Tibial artery (tissue), 4 donors: ENCODE measurements around the gene ASPG.

Source experiments
- DNase-seq, 2 donors: peaks; one replicate each; pipeline ENCODE4 v3.0.0-alpha.2; 2019
- H3K27ac ChIP-seq, 2 donors: fragments of 200-600 bp; sonication (generic) in 1 of 2; 1 replicate in 1 of 2; 2 replicates in 1 of 2; pipeline ENCODE4 v1.5.1; 2018 to 2019; ENCODE audit warnings: mild to moderate bottlenecking in 1 of 2
- H3K27me3 ChIP-seq, 2 donors: fragments of 200-600 bp; sonication (generic) in 1 of 2; one replicate each; pipeline versions ENCODE4 v1.5.1 to v1.6.0; 2016 to 2019
- H3K36me3 ChIP-seq, 3 donors: fragments of 200-600 bp; sonication (generic) in 2 of 3; one replicate each; pipeline ENCODE4 v1.5.1; 2016 to 2019; ENCODE audit warnings: mild to moderate bottlenecking in 2 of 3
- H3K4me1 ChIP-seq, 4 donors: fragments of 200-600 bp; sonication (generic) in 2 of 4; 1 replicate in 3 of 4; 2 replicates in 1 of 4; pipeline ENCODE4 v1.5.1; 2016 to 2019
- H3K4me3 ChIP-seq, 2 donors: fragments of 200-600 bp; sonication (generic) in 1 of 2; 1 replicate in 1 of 2; 2 replicates in 1 of 2; pipeline ENCODE4 v1.5.1; 2018 to 2019; ENCODE audit warnings: mild to moderate bottlenecking in 2 of 2
- H3K9me3 ChIP-seq, 3 donors: fragments of 200-600 bp; sonication (generic) in 1 of 3; one replicate each; pipeline ENCODE4 v1.5.1; 2016 to 2019
- intact Hi-C: fragments of 100-400 bp; cut with DNase I; formaldehyde crosslinking; loops from one replicate; pipeline ENCODE4 v1.15.0; 2023; ENCODE audit warnings: low total_unique reads
- TF ChIP-seq, protein P1 (sequence below), 2 experiments: fragments of 200-600 bp in 1 of 2; fragments of 450-650 bp in 1 of 2; IDR thresholded peaks; one replicate each; pipeline ENCODE4 v1.5.1; 2017 to 2019; ENCODE audit warnings: antibody characterized with exemption in 2 of 2, mild to moderate bottlenecking in 1 of 2, moderate library complexity in 1 of 2

Gene ASPG

DNA sequence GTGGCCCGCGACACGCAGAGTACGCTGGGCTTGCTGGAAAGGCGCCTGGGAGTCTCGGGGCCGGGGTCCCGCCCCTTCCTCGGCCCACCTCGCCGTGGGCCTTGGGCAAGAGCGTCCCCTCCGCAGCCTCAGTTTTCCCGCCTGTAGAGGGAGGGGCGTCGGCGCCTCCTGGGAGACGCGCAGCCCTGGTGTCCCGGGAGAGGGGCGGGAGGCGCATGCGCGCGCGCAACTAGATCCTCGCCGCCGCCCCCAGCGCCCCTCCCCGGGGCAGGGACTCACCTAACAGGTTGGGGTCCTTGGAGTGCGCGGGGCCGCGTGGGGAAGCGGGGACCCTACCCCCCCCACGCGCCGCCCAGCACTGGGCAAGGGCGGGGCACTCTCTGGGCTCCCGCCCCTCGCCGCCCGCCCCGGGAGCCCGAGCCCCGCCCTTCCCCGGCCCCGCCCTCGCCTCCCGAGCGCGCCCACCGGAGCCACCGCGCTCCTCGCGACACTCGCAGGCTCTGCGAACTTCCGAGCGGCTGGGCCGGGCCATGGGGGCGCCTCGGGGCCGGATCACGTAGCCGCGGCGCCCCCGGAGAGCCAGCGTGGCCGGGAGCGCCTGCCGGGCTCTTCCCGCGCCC, 52.7 kb downstream of the ASPG start, which contains the start of gene KIF26A:
TSS of gene KIF26A (plus strand) at position 490 of the 620 bp plus-strand sequence. CDS start 136 bp downstream, outside the sequence.
- TF ChIP-seq, protein P1, sequence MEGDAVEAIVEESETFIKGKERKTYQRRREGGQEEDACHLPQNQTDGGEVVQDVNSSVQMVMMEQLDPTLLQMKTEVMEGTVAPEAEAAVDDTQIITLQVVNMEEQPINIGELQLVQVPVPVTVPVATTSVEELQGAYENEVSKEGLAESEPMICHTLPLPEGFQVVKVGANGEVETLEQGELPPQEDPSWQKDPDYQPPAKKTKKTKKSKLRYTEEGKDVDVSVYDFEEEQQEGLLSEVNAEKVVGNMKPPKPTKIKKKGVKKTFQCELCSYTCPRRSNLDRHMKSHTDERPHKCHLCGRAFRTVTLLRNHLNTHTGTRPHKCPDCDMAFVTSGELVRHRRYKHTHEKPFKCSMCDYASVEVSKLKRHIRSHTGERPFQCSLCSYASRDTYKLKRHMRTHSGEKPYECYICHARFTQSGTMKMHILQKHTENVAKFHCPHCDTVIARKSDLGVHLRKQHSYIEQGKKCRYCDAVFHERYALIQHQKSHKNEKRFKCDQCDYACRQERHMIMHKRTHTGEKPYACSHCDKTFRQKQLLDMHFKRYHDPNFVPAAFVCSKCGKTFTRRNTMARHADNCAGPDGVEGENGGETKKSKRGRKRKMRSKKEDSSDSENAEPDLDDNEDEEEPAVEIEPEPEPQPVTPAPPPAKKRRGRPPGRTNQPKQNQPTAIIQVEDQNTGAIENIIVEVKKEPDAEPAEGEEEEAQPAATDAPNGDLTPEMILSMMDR (IDR thresholded peaks at IDR 0.05): no peak
- Histone ChIP-seq H3K9me3 (no peaks in the 10 kb centered on the region), H3K4me3 (peak within 1 kb of the TSS; percentile 39 to 51), H3K4me1 (peaks cover 0 to 45% (median 34%) of the 10 kb centered on the region in 4 donors), H3K27ac (no peak within 1 kb of the TSS), H3K27me3 (peaks cover 0 to 94% of the 10 kb centered on the region in 2 donors), H3K36me3 (no peaks in the 10 kb centered on the region)
- peak in 1 of 2 donors; percentile 62 for DNase-seq
- intact Hi-C loops: loop anchor here (5.0 kb wide), 1 partner anchor 499 kb away; no protein-coding TSS in a partner anchor

DNA sequence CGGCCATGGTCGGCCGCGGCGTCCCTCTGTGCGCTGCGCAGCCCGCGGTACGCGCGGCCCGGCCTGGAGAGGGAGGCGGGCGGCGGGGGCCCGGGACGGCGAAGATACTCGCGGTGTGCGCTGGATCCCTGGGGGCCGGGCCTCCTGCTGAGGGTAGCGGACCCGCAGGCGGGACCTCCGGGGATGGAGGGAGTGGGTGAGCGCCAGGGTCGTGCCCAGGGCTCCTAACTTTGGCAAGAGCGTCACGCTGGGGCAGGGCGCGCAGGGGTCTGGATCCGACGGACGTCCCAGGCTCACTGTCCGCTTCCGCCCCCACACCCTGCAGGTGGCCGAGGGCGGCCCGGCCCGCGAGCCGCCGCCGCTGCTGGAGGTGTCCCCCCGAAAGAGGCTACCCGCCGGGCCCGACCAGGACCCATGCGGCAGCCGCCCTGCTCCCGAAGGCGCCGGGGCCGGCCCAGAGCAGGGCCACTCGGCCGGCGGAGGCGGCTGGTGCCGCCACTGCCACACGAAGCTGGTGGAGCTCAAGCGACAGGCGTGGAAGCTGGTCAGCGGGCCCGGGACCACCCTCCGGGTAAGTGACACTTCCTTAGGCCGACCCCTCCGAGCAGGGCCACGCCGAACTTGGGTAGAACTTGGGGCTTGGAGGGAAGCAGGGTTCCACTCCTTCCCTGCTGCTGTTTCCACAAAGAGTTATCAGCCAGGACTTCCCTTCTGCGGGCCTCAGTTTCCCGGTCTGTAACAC, 53.4 kb downstream of the ASPG start:
- peaks cover 0 to 94% of the 10 kb centered on the region in 2 donors for H3K27me3 ChIP-seq
- DNase-seq: peak in 1 of 2 donors; percentile 55

GRCh38 chr14:104139460-104140212, 54.1 kb downstream of the ASPG start:
- H3K4me3 ChIP-seq: peak overlapping the region; percentile 39 to 51
- DNase-seq: peak in 1 of 2 donors; percentile 51

More for the DNA sequence above, 53.4 kb downstream of the ASPG start:
- no peak overlapping the region for H3K27ac ChIP-seq
- TF ChIP-seq, protein P1 (IDR thresholded peaks at IDR 0.05): no peak
- no peaks in the 10 kb centered on the region for H3K9me3 ChIP-seq
- H3K4me1 ChIP-seq: peaks cover 0 to 45% (median 34%) of the 10 kb centered on the region in 4 donors
- intact Hi-C loops: loop anchor here (5.0 kb wide), 1 partner anchor 498 kb away; no protein-coding TSS in a partner anchor
- no peaks in the 10 kb centered on the region for H3K36me3 ChIP-seq
- H3K4me3 ChIP-seq: peak overlapping the region; percentile 39 to 51

GRCh38 chr14:104140213-104140462, 54.6 kb downstream of the ASPG start:
- intact Hi-C loops: no loop called here
- H3K9me3 ChIP-seq: no peaks in the 10 kb centered on the region
- TF ChIP-seq, protein P1 (IDR thresholded peaks at IDR 0.05): no peak
- H3K4me1 ChIP-seq: peaks cover 0 to 44% (median 34%) of the 10 kb centered on the region in 4 donors
- no peak for DNase-seq
- H3K27ac ChIP-seq: no peak overlapping the region
- no peaks in the 10 kb centered on the region for H3K36me3 ChIP-seq
- H3K27me3 ChIP-seq: peaks cover 0 to 91% of the 10 kb centered on the region in 2 donors
- no peak overlapping the region for H3K4me3 ChIP-seq

More at GRCh38 chr14:104139460-104140212, 54.1 kb downstream of the ASPG start:
- Histone ChIP-seq H3K27ac (no peak overlapping the region), H3K4me1 (peaks cover 0 to 45% (median 34%) of the 10 kb centered on the region in 4 donors), H3K36me3 (no peaks in the 10 kb centered on the region), H3K27me3 (peaks cover 0 to 91% of the 10 kb centered on the region in 2 donors), H3K9me3 (no peaks in the 10 kb centered on the region)
- TF ChIP-seq, protein P1 (IDR thresholded peaks at IDR 0.05): no peak
- intact Hi-C loops: loop anchor here (5.0 kb wide), 1 partner anchor 498 kb away; no protein-coding TSS in a partner anchor
